ENCODE measurements around the gene TLX2. TPM values are rescaled to one million over a fixed set of nuclear protein-coding genes. Genes with fewer than 3 reads are reported as not detected.
A peak's percentile ranks its signal among the peaks of the same experiment; 100 is the strongest.

TLX2 gene
- total and polyA plus RNA-seq, 2 of the 13 experiments (the other 11 are each of a cell fraction or from before 2014, with no cell fraction given): 0.05 to 0.20 TPM

DNA sequence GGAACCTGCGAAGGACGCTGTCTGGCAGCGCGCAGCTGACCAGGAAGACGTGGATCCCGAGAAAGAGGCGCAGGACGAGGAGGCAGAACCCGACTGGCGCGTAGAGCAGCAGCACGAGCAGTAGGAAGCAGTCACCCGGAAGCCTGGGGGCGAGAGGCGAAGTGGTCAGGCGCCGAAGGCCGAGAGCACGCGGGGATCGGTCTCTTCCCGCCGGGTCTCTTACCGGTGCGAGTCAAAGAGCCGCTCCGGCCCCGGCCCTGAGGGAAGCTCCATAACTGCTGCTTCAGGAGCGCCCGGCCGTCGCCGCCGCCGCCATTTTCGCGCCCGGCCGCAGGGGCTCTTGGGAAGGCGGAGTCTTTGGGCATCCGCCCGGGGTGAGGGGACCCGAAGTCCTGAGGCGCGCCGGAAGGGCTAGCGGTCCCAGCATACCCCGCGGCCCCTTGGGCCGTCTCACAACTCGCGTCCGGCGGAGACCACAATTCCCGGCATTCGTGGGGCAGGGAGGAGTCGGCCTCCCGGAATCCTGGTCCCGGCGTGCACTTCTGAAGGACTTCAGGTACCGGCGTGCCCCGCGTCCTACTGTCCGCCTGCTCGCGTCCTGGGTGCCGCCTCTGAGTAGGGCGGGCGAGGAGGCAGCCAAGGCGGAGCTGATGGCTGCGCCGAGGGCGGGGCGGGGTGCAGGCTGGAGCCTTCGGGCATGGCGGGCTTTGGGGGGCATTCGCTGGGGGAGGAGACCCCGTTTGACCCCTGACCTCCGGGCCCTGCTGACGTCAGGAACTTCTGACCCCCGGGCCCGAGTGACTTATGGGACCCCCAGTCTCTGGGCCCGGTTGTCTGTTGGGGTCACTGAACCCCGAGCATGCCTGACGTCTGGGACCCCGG lies 15.3 kb downstream of the TLX2 start, which contains the start of the genes AUP1 and HTRA2 (continued):
- TF ChIP-seq, protein P1, sequence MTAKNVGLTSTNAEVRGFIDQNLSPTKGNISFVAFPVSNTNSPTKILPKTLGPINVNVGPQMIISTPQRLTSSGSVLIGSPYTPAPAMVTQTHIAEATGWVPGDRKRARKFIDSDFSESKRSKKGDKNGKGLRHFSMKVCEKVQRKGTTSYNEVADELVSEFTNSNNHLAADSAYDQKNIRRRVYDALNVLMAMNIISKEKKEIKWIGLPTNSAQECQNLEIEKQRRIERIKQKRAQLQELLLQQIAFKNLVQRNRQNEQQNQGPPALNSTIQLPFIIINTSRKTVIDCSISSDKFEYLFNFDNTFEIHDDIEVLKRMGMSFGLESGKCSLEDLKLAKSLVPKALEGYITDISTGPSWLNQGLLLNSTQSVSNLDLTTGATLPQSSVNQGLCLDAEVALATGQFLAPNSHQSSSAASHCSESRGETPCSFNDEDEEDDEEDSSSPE (CRISPR knock-in tag; IDR thresholded peaks at IDR 0.05): peak; percentile 74
- no peak for TF ChIP-seq ZFP36 (IDR thresholded peaks at IDR 0.05; ENCODE audit: borderline replicate concordance, low read depth, low read length, partially characterized antibody)
- peak; percentile 65; the same call in 1 of the 2 replicates for TF ChIP-seq CHD2 (IDR thresholded peaks at IDR 0.05; ENCODE audit: low read depth, low read length)
- no peak for TF ChIP-seq HMGA1 (CRISPR knock-in tag; conservative IDR thresholded peaks at IDR 0.05)
- TF ChIP-seq ZIK1 (CRISPR knock-in tag; IDR thresholded peaks at IDR 0.05; ENCODE audit: borderline replicate concordance, low read depth): peak; percentile 47; the same call in 1 of the 2 replicates
- TF ChIP-seq CHCHD3 (CRISPR knock-in tag; IDR thresholded peaks at IDR 0.05): no peak
- TF ChIP-seq, protein P2, sequence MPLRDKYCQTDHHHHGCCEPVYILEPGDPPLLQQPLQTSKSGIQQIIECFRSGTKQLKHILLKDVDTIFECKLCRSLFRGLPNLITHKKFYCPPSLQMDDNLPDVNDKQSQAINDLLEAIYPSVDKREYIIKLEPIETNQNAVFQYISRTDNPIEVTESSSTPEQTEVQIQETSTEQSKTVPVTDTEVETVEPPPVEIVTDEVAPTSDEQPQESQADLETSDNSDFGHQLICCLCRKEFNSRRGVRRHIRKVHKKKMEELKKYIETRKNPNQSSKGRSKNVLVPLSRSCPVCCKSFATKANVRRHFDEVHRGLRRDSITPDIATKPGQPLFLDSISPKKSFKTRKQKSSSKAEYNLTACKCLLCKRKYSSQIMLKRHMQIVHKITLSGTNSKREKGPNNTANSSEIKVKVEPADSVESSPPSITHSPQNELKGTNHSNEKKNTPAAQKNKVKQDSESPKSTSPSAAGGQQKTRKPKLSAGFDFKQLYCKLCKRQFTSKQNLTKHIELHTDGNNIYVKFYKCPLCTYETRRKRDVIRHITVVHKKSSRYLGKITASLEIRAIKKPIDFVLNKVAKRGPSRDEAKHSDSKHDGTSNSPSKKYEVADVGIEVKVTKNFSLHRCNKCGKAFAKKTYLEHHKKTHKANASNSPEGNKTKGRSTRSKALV (CRISPR knock-in tag; IDR thresholded peaks at IDR 0.05): peak; percentile 81
- TF ChIP-seq KDM5A (IDR thresholded peaks at IDR 0.05; ENCODE audit: borderline replicate concordance, low read length): peak; percentile 91
- TF ChIP-seq GTF3A (CRISPR knock-in tag; conservative IDR thresholded peaks at IDR 0.05): no peak
- TF ChIP-seq, protein P3, sequence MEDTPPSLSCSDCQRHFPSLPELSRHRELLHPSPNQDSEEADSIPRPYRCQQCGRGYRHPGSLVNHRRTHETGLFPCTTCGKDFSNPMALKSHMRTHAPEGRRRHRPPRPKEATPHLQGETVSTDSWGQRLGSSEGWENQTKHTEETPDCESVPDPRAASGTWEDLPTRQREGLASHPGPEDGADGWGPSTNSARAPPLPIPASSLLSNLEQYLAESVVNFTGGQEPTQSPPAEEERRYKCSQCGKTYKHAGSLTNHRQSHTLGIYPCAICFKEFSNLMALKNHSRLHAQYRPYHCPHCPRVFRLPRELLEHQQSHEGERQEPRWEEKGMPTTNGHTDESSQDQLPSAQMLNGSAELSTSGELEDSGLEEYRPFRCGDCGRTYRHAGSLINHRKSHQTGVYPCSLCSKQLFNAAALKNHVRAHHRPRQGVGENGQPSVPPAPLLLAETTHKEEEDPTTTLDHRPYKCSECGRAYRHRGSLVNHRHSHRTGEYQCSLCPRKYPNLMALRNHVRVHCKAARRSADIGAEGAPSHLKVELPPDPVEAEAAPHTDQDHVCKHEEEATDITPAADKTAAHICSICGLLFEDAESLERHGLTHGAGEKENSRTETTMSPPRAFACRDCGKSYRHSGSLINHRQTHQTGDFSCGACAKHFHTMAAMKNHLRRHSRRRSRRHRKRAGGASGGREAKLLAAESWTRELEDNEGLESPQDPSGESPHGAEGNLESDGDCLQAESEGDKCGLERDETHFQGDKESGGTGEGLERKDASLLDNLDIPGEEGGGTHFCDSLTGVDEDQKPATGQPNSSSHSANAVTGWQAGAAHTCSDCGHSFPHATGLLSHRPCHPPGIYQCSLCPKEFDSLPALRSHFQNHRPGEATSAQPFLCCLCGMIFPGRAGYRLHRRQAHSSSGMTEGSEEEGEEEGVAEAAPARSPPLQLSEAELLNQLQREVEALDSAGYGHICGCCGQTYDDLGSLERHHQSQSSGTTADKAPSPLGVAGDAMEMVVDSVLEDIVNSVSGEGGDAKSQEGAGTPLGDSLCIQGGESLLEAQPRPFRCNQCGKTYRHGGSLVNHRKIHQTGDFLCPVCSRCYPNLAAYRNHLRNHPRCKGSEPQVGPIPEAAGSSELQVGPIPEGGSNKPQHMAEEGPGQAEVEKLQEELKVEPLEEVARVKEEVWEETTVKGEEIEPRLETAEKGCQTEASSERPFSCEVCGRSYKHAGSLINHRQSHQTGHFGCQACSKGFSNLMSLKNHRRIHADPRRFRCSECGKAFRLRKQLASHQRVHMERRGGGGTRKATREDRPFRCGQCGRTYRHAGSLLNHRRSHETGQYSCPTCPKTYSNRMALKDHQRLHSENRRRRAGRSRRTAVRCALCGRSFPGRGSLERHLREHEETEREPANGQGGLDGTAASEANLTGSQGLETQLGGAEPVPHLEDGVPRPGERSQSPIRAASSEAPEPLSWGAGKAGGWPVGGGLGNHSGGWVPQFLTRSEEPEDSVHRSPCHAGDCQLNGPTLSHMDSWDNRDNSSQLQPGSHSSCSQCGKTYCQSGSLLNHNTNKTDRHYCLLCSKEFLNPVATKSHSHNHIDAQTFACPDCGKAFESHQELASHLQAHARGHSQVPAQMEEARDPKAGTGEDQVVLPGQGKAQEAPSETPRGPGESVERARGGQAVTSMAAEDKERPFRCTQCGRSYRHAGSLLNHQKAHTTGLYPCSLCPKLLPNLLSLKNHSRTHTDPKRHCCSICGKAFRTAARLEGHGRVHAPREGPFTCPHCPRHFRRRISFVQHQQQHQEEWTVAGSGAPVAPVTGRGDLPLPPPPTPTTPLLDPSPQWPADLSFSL (CRISPR knock-in tag; IDR thresholded peaks at IDR 0.05): no peak
- TF ChIP-seq, protein P4, sequence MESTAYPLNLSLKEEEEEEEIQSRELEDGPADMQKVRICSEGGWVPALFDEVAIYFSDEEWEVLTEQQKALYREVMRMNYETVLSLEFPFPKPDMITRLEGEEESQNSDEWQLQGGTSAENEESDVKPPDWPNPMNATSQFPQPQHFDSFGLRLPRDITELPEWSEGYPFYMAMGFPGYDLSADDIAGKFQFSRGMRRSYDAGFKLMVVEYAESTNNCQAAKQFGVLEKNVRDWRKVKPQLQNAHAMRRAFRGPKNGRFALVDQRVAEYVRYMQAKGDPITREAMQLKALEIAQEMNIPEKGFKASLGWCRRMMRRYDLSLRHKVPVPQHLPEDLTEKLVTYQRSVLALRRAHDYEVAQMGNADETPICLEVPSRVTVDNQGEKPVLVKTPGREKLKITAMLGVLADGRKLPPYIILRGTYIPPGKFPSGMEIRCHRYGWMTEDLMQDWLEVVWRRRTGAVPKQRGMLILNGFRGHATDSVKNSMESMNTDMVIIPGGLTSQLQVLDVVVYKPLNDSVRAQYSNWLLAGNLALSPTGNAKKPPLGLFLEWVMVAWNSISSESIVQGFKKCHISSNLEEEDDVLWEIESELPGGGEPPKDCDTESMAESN (CRISPR knock-in tag; conservative IDR thresholded peaks at IDR 0.05): peak; percentile 78
- TF ChIP-seq PHF20 (CRISPR knock-in tag; IDR thresholded peaks at IDR 0.05): peak; percentile 94
- no peak; the same call in none of the 2 replicates for TF ChIP-seq ZNF441 (CRISPR knock-in tag; IDR thresholded peaks at IDR 0.05; ENCODE audit: borderline replicate concordance)
- TF ChIP-seq PHF5A (CRISPR knock-in tag; IDR thresholded peaks at IDR 0.05; ENCODE audit: low read depth, unreplicated experiment): no peak
- peak; percentile 13; the same call in 1 of the 2 replicates for TF ChIP-seq REXO4 (CRISPR knock-in tag; IDR thresholded peaks at IDR 0.05; ENCODE audit: borderline replicate concordance)
- no peak for TF ChIP-seq U2AF2 (IDR thresholded peaks at IDR 0.05; ENCODE audit: low read depth, low read length)
- TF ChIP-seq HOXD1 (CRISPR knock-in tag; IDR thresholded peaks at IDR 0.05): no peak; the same call in 1 of the 2 replicates

All from HepG2 (cell line).